ENCODE results near the gene ULK3.

Gene ULK3

GRCh38 chr15:74867466-74868038, 24.6 kb upstream of the ULK3 start:
- TF ChIP-seq CTCF (IDR thresholded peaks at IDR 0.05; ENCODE audit: low read depth, low read length) = no peak
- no peak for TF ChIP-seq EZH2phosphoT487 (IDR thresholded peaks at IDR 0.05; ENCODE audit: low read depth)
- peak overlapping the region; percentile 91 for H3K27ac ChIP-seq (ENCODE audit: low read length)
- peak overlapping the region; percentile 53 for H3K9ac ChIP-seq (ENCODE audit: low read length)
- peaks cover 49% of the 10 kb centered on the region for H3K36me3 ChIP-seq (replicated peaks; ENCODE audit: low read depth, low read length)
- H4K20me1 ChIP-seq (ENCODE audit: insufficient read depth, low read length) = peaks cover 23% of the 10 kb centered on the region
- H2AFZ ChIP-seq (ENCODE audit: low read depth, low read length) = no peak overlapping the region
- peak overlapping the region; percentile 89 for H3K4me2 ChIP-seq (ENCODE audit: low read length)
- H3K9me3 ChIP-seq (ENCODE audit: insufficient read depth, low read length) = peaks cover 11% of the 10 kb centered on the region; the same call in 1 of the 2 replicates
- H3K4me1 ChIP-seq (ENCODE audit: low read length) = peaks cover 65% of the 10 kb centered on the region
- H3K79me2 ChIP-seq (ENCODE audit: low read length) = peaks cover 89% of the 10 kb centered on the region
- peak overlapping the region; percentile 30 for H3K4me3 ChIP-seq (ENCODE audit: low read length)
- H3K27me3 ChIP-seq (ENCODE audit: low read depth, low read length) = no peaks in the 10 kb centered on the region

GRCh38 chr15:74866090-74866489, 23.1 kb upstream of the ULK3 start:
- Histone ChIP-seq H2AFZ (ENCODE audit: low read depth, low read length) (no peak overlapping the region), H3K79me2 (ENCODE audit: low read length) (peaks cover 89% of the 10 kb centered on the region), H3K4me2 (ENCODE audit: low read length) (peak overlapping the region; percentile 89), H3K9ac (ENCODE audit: low read length) (peak overlapping the region; percentile 34; the same call in 1 of the 2 replicates), H3K4me1 (ENCODE audit: low read length) (peaks cover 58% of the 10 kb centered on the region), H3K4me3 (ENCODE audit: low read length) (peak overlapping the region; percentile 36; the same call in 1 of the 2 replicates), H4K20me1 (ENCODE audit: insufficient read depth, low read length) (peaks cover 23% of the 10 kb centered on the region), H3K27me3 (ENCODE audit: low read depth, low read length) (no peaks in the 10 kb centered on the region), H3K9me3 (ENCODE audit: insufficient read depth, low read length) (peaks cover 11% of the 10 kb centered on the region; the same call in 1 of the 2 replicates), H3K36me3 (replicated peaks; ENCODE audit: low read depth, low read length) (peaks cover 47% of the 10 kb centered on the region), H3K27ac (ENCODE audit: low read length) (peak overlapping the region; percentile 91)
- no peak for TF ChIP-seq EZH2phosphoT487 (IDR thresholded peaks at IDR 0.05; ENCODE audit: low read depth)
- TF ChIP-seq CTCF (IDR thresholded peaks at IDR 0.05; ENCODE audit: low read depth, low read length) = no peak

- H3K79me2 ChIP-seq (ENCODE audit: low read length) = peaks cover 92% of the 10 kb centered on the region
- H3K27me3 ChIP-seq (ENCODE audit: low read depth, low read length) = no peaks in the 10 kb centered on the region
- no peak overlapping the region for H3K4me3 ChIP-seq (ENCODE audit: low read length)
- peaks cover 51% of the 10 kb centered on the region for H3K4me1 ChIP-seq (ENCODE audit: low read length)
- H3K27ac ChIP-seq (ENCODE audit: low read length) = no peak overlapping the region
- peaks cover 47% of the 10 kb centered on the region for H3K36me3 ChIP-seq (replicated peaks; ENCODE audit: low read depth, low read length)
- no peak for TF ChIP-seq CTCF (IDR thresholded peaks at IDR 0.05; ENCODE audit: low read depth, low read length)
- H3K9me3 ChIP-seq (ENCODE audit: insufficient read depth, low read length) = peaks cover 11% of the 10 kb centered on the region; the same call in 1 of the 2 replicates
- no peak overlapping the region for H3K9ac ChIP-seq (ENCODE audit: low read length)
- H2AFZ ChIP-seq (ENCODE audit: low read depth, low read length) = no peak overlapping the region
- H3K4me2 ChIP-seq (ENCODE audit: low read length) = no peak overlapping the region
- H4K20me1 ChIP-seq (ENCODE audit: insufficient read depth, low read length) = peaks cover 23% of the 10 kb centered on the region
These were observed 22.4 kb upstream of the ULK3 start for GRCh38 chr15:74865316-74865715.

GRCh38 chr15:74864296-74864695, 21.3 kb upstream of the ULK3 start:
- Histone ChIP-seq H3K4me2 (ENCODE audit: low read length) (no peak overlapping the region), H3K27me3 (ENCODE audit: low read depth, low read length) (no peaks in the 10 kb centered on the region), H3K4me3 (ENCODE audit: low read length) (no peak overlapping the region), H4K20me1 (ENCODE audit: insufficient read depth, low read length) (peaks cover 23% of the 10 kb centered on the region), H3K9ac (ENCODE audit: low read length) (no peak overlapping the region), H3K4me1 (ENCODE audit: low read length) (peaks cover 51% of the 10 kb centered on the region), H3K9me3 (ENCODE audit: insufficient read depth, low read length) (peaks cover 11% of the 10 kb centered on the region; the same call in 1 of the 2 replicates), H3K36me3 (replicated peaks; ENCODE audit: low read depth, low read length) (peaks cover 45% of the 10 kb centered on the region), H3K27ac (ENCODE audit: low read length) (no peak overlapping the region), H2AFZ (ENCODE audit: low read depth, low read length) (no peak overlapping the region), H3K79me2 (ENCODE audit: low read length) (peaks cover 96% of the 10 kb centered on the region)
- TF ChIP-seq CTCF (IDR thresholded peaks at IDR 0.05; ENCODE audit: low read depth, low read length) = no peak
- no peak for TF ChIP-seq EZH2phosphoT487 (IDR thresholded peaks at IDR 0.05; ENCODE audit: low read depth)

All from OCI-LY3 (cell line).